WTC11 (cell line): ENCODE results near the gene LIN28B. TPM values are rescaled to one million over a fixed set of nuclear protein-coding genes. Genes with fewer than 3 reads are reported as not detected.

ENCODE experiments used
- ATAC-seq: fragments of 200-7000 bp; cut with Tn5 transposase; 2 replicates; pipeline ENCODE4 v1.10.0; 2021; ENCODE audit warnings: mild to moderate bottlenecking, moderate library complexity
- CTCF ChIA-PET: fragments of 300-600 bp; sonication (Branson Sonifier 250); formaldehyde crosslinking; loops from one replicate; lab custom pipeline; 2021; ENCODE audit warnings: antibody characterized with exemption; lab: Charles Lee
- POLR2A ChIA-PET: fragments of 350-600 bp; sonication (Branson Sonifier 250); formaldehyde crosslinking; loops from one replicate; lab custom pipeline; 2021; ENCODE audit warnings: antibody characterized with exemption; lab: Charles Lee
- DNase-seq: peaks from one replicate; pipeline ENCODE4 v3.0.0; 2021; ENCODE audit warnings: low spot score
- H3K27ac Mint-ChIP-seq: 2 replicates; pipeline ENCODE4 v1.8.0; 2021; ENCODE audit warnings: mixed read lengths
- H3K27me3 Mint-ChIP-seq: 2 replicates; pipeline ENCODE4 v1.8.0; 2021; ENCODE audit warnings: low read depth, mild to moderate bottlenecking, moderate library complexity, mixed read lengths
- H3K36me3 Mint-ChIP-seq: 2 replicates; pipeline ENCODE4 v1.8.0; 2021; ENCODE audit warnings: mixed read lengths
- H3K4me1 Mint-ChIP-seq: 2 replicates; pipeline ENCODE4 v1.8.0; 2022; ENCODE audit warnings: mixed read lengths
- H3K4me3 Mint-ChIP-seq: 2 replicates; pipeline ENCODE4 v1.8.0; 2021; ENCODE audit warnings: mild to moderate bottlenecking, moderate library complexity, mixed read lengths
- H3K9me3 Mint-ChIP-seq: 2 replicates; pipeline ENCODE4 v1.8.0; 2021; ENCODE audit warnings: mixed read lengths
- ARID4B ChIP-seq: sonication (generic); formaldehyde crosslinking; IDR thresholded peaks from 2 replicates; pipeline ENCODE4 v1.8.0; 2023; ENCODE audit warnings: missing genetic modification reagents, mild to moderate bottlenecking, borderline replicate concordance
- ATF1 ChIP-seq: sonication (generic); formaldehyde crosslinking; IDR thresholded peaks from 2 replicates; pipeline ENCODE4 v1.8.1; 2023; ENCODE audit warnings: mild to moderate bottlenecking, moderate library complexity, missing genetic modification reagents
- E2F1 ChIP-seq: sonication (generic); formaldehyde crosslinking; IDR thresholded peaks from 2 replicates; pipeline ENCODE4 v1.8.0; 2022; ENCODE audit warnings: mild to moderate bottlenecking, missing genetic modification reagents
- E2F4 ChIP-seq: sonication (generic); formaldehyde crosslinking; IDR thresholded peaks from 2 replicates; pipeline ENCODE4 v1.8.1; 2022; ENCODE audit warnings: low read depth, mild to moderate bottlenecking, moderate library complexity, missing genetic modification reagents, borderline replicate concordance
- FOXP1 ChIP-seq: sonication (generic); formaldehyde crosslinking; IDR thresholded peaks from 2 replicates; pipeline ENCODE4 v1.8.0; 2022; ENCODE audit warnings: missing genetic modification reagents, mild to moderate bottlenecking, moderate library complexity, borderline replicate concordance
- IRF1 ChIP-seq: sonication (generic); formaldehyde crosslinking; IDR thresholded peaks from 2 replicates; pipeline ENCODE4 v1.8.0; 2023; ENCODE audit warnings: missing genetic modification reagents
- IRF2 ChIP-seq: sonication (generic); formaldehyde crosslinking; IDR thresholded peaks from 2 replicates; pipeline ENCODE4 v1.8.0; 2022; ENCODE audit warnings: low read depth, missing genetic modification reagents, borderline replicate concordance
- JAZF1 ChIP-seq: fragments of 250-450 bp; sonication (Bioruptor Pico); IDR thresholded peaks from 2 replicates; pipeline ENCODE4 v1.9.0; 2021; ENCODE audit warnings: moderate library complexity, mild to moderate bottlenecking, inconsistent platforms
- JUN ChIP-seq: sonication (generic); formaldehyde crosslinking; IDR thresholded peaks from 2 replicates; pipeline ENCODE4 v1.8.0; 2023; ENCODE audit warnings: mild to moderate bottlenecking, missing genetic modification reagents
- MAX ChIP-seq: sonication (generic); formaldehyde crosslinking; IDR thresholded peaks from 2 replicates; pipeline ENCODE4 v1.8.0; 2022; ENCODE audit warnings: mild to moderate bottlenecking, missing genetic modification reagents
- NR3C1 ChIP-seq: sonication (generic); formaldehyde crosslinking; conservative IDR thresholded peaks from 2 replicates; pipeline ENCODE4 v1.8.1; 2023; ENCODE audit warnings: low read depth, mild to moderate bottlenecking, missing genetic modification reagents
- RORB ChIP-seq: fragments of 250-450 bp; sonication (Bioruptor Pico); IDR thresholded peaks from 2 replicates; pipeline ENCODE4 v1.9.0; 2021; ENCODE audit warnings: mild to moderate bottlenecking
- SMAD4 ChIP-seq: sonication (generic); formaldehyde crosslinking; IDR thresholded peaks from 2 replicates; pipeline ENCODE4 v1.8.0; 2022; ENCODE audit warnings: mild to moderate bottlenecking, missing genetic modification reagents
- STAT6 ChIP-seq: sonication (generic); formaldehyde crosslinking; conservative IDR thresholded peaks from 2 replicates; pipeline ENCODE4 v1.8.1; 2023; ENCODE audit warnings: mild to moderate bottlenecking, low read depth, missing genetic modification reagents, moderate library complexity
- TP53 ChIP-seq: sonication (generic); formaldehyde crosslinking; IDR thresholded peaks from 2 replicates; pipeline ENCODE4 v1.8.1; 2023; ENCODE audit warnings: mild to moderate bottlenecking, missing genetic modification reagents
- USF1 ChIP-seq: sonication (generic); formaldehyde crosslinking; IDR thresholded peaks from 2 replicates; pipeline ENCODE4 v1.8.0; 2022; ENCODE audit warnings: mild to moderate bottlenecking, missing genetic modification reagents
- ZBTB43 ChIP-seq: sonication (generic); formaldehyde crosslinking; IDR thresholded peaks from 2 replicates; pipeline ENCODE4 v1.8.1; 2023; ENCODE audit warnings: mild to moderate bottlenecking, missing genetic modification reagents
- ZNF138 ChIP-seq: sonication (generic); formaldehyde crosslinking; conservative IDR thresholded peaks from 2 replicates; pipeline ENCODE4 v1.8.1; 2022; ENCODE audit warnings: mild to moderate bottlenecking, moderate library complexity, missing genetic modification reagents
- ZNF263 ChIP-seq: sonication (generic); formaldehyde crosslinking; IDR thresholded peaks from 2 replicates; pipeline ENCODE4 v1.8.1; 2022; ENCODE audit warnings: low read depth, mild to moderate bottlenecking, moderate library complexity, missing genetic modification reagents
- ZNF512 ChIP-seq: sonication (generic); formaldehyde crosslinking; IDR thresholded peaks from 2 replicates; pipeline ENCODE4 v1.8.1; 2022; ENCODE audit warnings: missing genetic modification reagents, borderline replicate concordance
- total RNA-seq: library from RNA; stranded (reverse); gene quantifications from 3 replicates; pipeline ENCODE4 v1.2.3, GENCODE V29; 2021

LIN28B gene
- total RNA-seq, 1 experiment from 2014 or later: 73.4 TPM

- ChIA-PET CTCF (interaction anchor here (1.1 kb wide), 1 partner anchor 100 kb away, joined by 3 read pairs; no protein-coding TSS in a partner anchor), POLR2A (interaction anchor here (0.5 kb wide), 1 partner anchor 70 kb away, joined by 4 read pairs; no protein-coding TSS in a partner anchor)
- Mint-ChIP-seq H3K27me3 (no peaks in the 10 kb centered on the region), H3K4me3 (no peak overlapping the region), H3K27ac (0 out of 2 replicates have a peak overlapping the region, but pooled peaks have one; percentile 28), H3K4me1 (peaks cover 2% of the 10 kb centered on the region), H3K36me3 (no peaks in the 10 kb centered on the region), H3K9me3 (no peaks in the 10 kb centered on the region)
- ATAC-seq (no peak), DNase-seq (no peak)
- TF ChIP-seq TP53 (CRISPR knock-in tag) (no peak), JAZF1 (CRISPR knock-in tag) (no peak), USF1 (CRISPR knock-in tag) (no peak), IRF1 (CRISPR knock-in tag) (no peak), ARID4B (CRISPR knock-in tag) (no peak)
Observed at GRCh38 chr6:105111105-105111504, 154.2 kb downstream of the LIN28B start.

GRCh38 chr6:105111871-105112270, 155.0 kb downstream of the LIN28B start:
- H3K4me1 Mint-ChIP-seq: peaks cover 5% of the 10 kb centered on the region
- no peaks in the 10 kb centered on the region for H3K9me3 Mint-ChIP-seq
- no peak overlapping the region for H3K27ac Mint-ChIP-seq
- POLR2A ChIA-PET: no interaction called here
- no peak overlapping the region for H3K4me3 Mint-ChIP-seq
- CTCF ChIA-PET: interaction anchor here (0.6 to 1.7 kb wide), 3 partner anchors 34 to 99 kb away, joined by 3 to 4 read pairs (median 3); no protein-coding TSS in a partner anchor
- DNase-seq (no peak), ATAC-seq (peak; percentile 61)
- H3K36me3 Mint-ChIP-seq: no peaks in the 10 kb centered on the region
- no peaks in the 10 kb centered on the region for H3K27me3 Mint-ChIP-seq
- no peak for TF ChIP-seq MAX (CRISPR knock-in tag)
- no peak for TF ChIP-seq E2F4 (CRISPR knock-in tag)
- no peak for TF ChIP-seq SMAD4 (CRISPR knock-in tag)
- no peak for TF ChIP-seq FOXP1 (CRISPR knock-in tag)
- no peak for TF ChIP-seq JUN (CRISPR knock-in tag)
- no peak for TF ChIP-seq STAT6 (CRISPR knock-in tag)
- TF ChIP-seq E2F1 (CRISPR knock-in tag): no peak
- TF ChIP-seq IRF2: no peak
- TF ChIP-seq RORB (CRISPR knock-in tag): no peak
- no peak for TF ChIP-seq ZNF263 (CRISPR knock-in tag)
- no peak for TF ChIP-seq ZBTB43 (CRISPR knock-in tag)
- no peak for TF ChIP-seq NR3C1 (CRISPR knock-in tag)
- TF ChIP-seq ATF1 (CRISPR knock-in tag): no peak
- no peak for TF ChIP-seq ZNF138 (CRISPR knock-in tag)
- no peak for TF ChIP-seq ZNF512
- no peak for TF ChIP-seq JAZF1 (CRISPR knock-in tag)
